Glomerular endothelial cell (primary cell): ENCODE measurements around the gene GPR89A. TPM values are rescaled to one million over a fixed set of nuclear protein-coding genes. Genes with fewer than 3 reads are reported as not detected.
"Not testable (repeated sequence)": the region's sequence is repeated elsewhere in the genome, so short reads cannot be mapped to it uniquely, and the experiment has no call there.

ENCODE experiments used
- DNase-seq: peaks from one replicate; pipeline ENCODE4 v3.0.0-alpha.2; 2011; ENCODE audit warnings: low read depth, low spot score; ENCODE audit errors: extremely low read depth
- total RNA-seq: library from RNA; depleted of rRNA; stranded (reverse); fragments of >200 nt; gene quantifications from 2 replicates; pipeline ENCODE4 v1.2.3, GENCODE V29; 2015

The GPR89A gene
- total RNA-seq, 1 donor from 2014 or later: 17.6 TPM

GRCh38 chr1:145716641-145717345, 109.0 kb downstream of the GPR89A start:
- no peak for DNase-seq

DNA sequence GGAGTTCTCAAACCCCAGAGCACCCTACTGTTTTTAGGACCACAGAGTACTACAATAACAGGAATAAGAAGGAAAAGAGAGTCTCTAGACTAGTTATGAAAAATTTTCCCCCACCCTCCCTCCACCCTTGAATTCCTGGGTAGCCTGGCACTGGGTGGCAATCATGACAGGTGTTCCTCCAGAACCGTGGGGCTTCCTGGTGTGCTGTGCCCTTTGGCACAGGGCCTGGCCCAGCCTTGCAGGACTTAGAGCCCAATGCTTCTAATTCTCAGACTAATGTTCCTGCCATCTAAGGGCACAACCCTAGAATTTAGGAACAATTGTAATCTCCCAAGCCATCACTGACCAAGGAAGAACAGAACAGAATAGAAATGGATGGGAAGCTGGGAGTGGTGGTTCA, 110.0 kb downstream of the GPR89A start:
- DNase-seq: no peak

DNA sequence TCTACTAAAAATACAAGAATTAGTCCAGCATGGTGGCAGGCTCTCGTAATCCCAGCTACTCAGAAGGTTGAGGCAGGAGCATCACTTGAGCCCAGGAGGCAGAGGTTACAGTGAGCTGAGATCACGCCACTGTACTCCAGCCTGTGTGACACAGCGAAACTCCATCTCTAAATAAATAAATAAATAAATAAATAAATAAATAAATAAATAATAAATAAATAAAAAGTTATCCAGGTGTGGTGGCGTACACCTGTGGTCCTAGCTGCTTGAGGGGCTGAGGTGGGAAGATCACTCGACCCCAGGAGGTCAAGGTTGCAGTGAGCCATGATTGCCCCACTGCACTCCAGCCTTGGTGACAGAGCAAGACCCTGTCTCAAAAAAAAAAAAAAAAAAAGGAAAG, 110.7 kb downstream of the GPR89A start:
- not testable (repeated sequence) for DNase-seq

DNA sequence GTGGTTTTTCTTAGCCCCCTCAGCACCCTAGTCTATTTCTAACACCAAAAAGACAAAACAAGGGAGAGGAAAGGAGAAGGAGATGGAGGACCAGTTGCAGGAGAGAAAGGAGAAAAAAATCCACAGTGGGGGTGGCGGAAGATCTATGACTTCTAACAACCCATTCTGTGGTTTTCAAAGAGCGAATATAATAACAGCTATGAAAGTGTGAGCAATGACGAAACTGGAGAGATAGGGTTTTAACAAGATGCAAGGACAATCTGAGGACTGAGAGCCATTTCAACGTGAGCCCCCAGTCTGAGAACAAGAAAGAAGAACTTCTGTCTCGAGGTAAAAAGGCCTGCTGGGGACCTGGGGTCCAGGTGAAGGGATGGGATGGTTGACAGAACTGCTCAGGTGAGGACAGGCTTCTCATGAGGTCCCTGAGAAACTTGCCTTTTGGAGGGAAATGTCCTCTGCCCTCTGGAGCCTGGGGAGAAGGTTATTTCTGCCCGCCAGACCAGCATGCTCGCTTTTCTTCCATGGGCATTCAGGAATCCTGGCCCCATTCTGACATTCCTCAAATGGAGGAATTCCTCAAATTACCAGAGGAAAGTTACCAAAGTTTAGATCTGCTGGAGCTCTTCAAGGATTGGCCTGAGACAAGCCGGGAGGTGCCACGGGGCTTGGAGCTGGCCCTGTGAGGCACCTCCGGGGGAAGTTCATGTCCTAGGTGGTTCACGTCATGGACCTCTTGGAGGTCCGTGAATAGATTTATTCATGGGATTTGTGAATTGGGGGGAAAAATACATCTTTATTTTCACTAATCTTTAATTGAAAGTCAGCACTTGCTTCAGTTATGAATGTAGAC, 111.7 kb downstream of the GPR89A start, which contains the start of gene CD160:
TSS of gene CD160 (plus strand) at position 270 of the 850 bp plus-strand sequence. CDS start 8,829 bp downstream, outside the sequence.
- DNase-seq: no peak

Other genes with a start within 250 kb of the GPR89A start
- 3.2 and 3.4 TPM in 2 replicates for gene NBPF20, start 182.4 kb upstream of the GPR89A start, total RNA-seq
- not detected in 2 replicates for gene PDZK1, start 99.4 kb downstream of the GPR89A start, total RNA-seq
- gene CD160, start 111.5 kb downstream of the GPR89A start, total RNA-seq: not detected in 2 replicates
- 9.4 and 12.3 TPM in 2 replicates for gene RNF115, start 216.1 kb downstream of the GPR89A start, total RNA-seq
- 23.6 and 28.9 TPM in 2 replicates for gene POLR3C, start 216.2 kb downstream of the GPR89A start, total RNA-seq
- 3.4 and 5.7 TPM in 2 replicates for gene NUDT17, start 237.6 kb downstream of the GPR89A start, total RNA-seq